Urothelium cell line (cell line): ENCODE measurements around the gene FAM174C.

Source experiments
- DNase-seq: peaks from one replicate; pipeline ENCODE4 v3.0.0; 2011; ENCODE audit warnings: low spot score, mixed read lengths
- FAIRE-seq: peaks from 2 replicates; lab custom pipeline; 2011; peaks lifted over from hg19 to GRCh38; lab: Jason Lieb, UNC

FAM174C gene

GRCh38 chr19:1260749-1261537, 14.4 kb upstream of the FAM174C start:
- DNase-seq (peak; percentile 90), FAIRE-seq (no peak)

GRCh38 chr19:1261538-1261797, 13.9 kb upstream of the FAM174C start:
- no peak for DNase-seq
- FAIRE-seq = no peak

- DNase-seq = no peak
- FAIRE-seq = no peak
Observed at GRCh38 chr19:1261798-1262622, 13.3 kb upstream of the FAM174C start.

DNA sequence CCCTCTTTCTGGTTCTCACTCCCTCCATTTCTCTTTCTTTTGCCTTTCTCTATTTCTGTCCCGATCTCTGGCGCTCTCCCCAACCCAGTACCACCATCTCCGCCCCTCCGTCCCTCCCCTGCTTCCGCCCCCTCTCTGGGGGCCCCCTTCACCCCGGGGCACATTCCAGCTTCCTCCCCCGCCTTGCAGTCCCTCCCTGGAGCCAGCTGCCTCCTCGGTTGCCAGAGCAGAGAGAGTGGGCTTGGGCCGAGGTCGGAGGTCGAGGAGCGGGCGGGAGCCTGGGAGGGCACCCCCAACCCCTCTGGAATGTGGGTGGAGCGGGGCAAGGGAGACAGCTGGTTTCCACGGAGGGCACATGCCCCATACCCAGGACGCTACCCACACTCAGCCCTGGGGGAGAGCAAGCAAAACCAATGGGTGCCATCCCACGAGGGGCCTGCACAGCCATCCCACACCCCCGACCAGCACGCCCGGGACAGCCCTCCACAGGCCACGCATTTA, 12.7 kb upstream of the FAM174C start:
- DNase-seq (no peak), FAIRE-seq (no peak)

DNA sequence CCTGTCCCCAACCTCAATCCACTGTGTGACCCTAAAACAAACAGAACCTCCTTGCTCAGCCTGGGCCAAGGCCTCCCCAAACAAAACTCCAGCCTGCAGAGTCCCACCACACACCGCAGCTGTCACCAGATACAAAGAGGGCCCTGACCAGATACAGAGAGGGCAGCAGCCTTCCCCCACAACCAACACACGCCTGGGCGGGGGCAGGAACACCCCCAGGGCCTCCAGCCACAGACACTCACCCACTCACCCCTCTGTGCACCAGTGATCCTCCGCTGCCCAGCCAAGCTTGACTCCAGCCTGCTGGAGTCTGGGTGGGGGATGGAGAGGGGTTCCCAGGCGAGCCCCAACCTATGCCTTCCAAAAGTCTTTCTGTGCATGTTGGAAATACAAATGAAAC, 12.1 kb upstream of the FAM174C start:
- FAIRE-seq = no peak
- DNase-seq = no peak

- peak; percentile 32 for FAIRE-seq
- peak; percentile 78 for DNase-seq
Observed at GRCh38 chr19:1264801-1265614, 10.3 kb upstream of the FAM174C start.

- DNase-seq (peak; percentile 33), FAIRE-seq (no peak)
Observed at GRCh38 chr19:1265615-1266128, 9.7 kb upstream of the FAM174C start.

- FAIRE-seq (no peak), DNase-seq (peak; percentile 81)
Observed at GRCh38 chr19:1266129-1266915, 9.0 kb upstream of the FAM174C start.

- no peak for FAIRE-seq
- peak; percentile 54 for DNase-seq
Observed at GRCh38 chr19:1266916-1267476, 8.3 kb upstream of the FAM174C start.

DNA sequence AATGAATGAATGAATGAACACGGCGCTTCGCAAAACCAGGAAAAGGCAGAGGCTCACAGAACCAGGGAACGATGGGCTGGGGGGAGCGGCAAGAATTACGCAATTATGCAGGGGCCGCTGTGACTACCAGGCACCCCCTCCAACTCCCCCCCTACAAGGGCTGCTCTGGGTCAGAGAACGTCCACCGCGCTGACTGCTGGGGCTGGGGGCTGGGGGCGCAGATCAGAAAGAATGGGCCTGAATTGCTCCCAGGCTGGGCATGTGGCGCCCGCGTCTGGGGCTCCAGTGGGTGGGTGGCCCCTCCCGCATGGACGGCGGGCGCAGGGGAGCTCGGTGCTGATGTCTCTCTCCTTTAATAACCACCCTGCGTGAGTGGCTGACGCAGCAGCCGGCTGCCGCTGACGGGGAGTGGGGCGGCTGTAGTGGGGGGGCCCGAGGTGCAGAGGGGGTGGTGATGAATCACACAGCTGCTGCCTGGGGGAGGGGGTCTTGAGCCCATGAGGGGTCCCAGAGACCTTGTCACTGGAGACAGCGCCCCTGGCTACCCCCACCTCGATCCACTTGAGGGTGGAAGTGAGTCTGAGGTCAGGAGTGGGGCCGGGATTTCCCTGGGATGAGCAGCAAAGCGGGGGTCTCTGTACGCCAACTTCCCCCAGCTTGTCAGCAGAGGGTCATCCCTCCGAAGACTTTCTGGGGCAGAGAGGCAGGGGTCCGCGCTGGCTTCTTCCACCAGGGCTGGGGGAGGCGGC, 7.7 kb upstream of the FAM174C start:
- FAIRE-seq (no peak), DNase-seq (no peak)

GRCh38 chr19:1268226-1269064, 6.9 kb upstream of the FAM174C start:
- FAIRE-seq (no peak), DNase-seq (no peak)

DNA sequence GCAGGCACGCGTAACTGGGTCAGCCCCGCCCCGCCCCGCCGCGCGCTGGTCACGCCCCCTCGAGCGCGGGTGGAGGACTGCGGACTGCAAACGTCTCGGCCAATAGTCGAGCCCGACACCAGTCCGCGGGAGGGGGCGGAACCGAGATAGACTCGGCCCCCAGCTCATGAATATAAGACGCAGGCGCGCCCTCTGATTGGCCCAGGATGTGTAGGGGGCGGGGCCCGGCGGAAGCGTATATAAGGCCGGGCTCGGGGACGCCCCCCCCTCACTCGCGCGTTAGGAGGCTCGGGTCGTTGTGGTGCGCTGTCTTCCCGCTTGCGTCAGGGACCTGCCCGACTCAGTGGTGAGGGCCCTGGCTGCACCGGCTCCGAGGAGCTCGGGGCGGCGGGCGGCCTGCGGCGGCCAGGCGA, 6.3 kb upstream of the FAM174C start, which contains the start of gene CIRBP:
Gene CIRBP (plus strand): TSS at position 268 of the 413 bp plus-strand sequence. CDS start 1,602 bp downstream, outside the sequence.
- DNase-seq (peak; percentile 93), FAIRE-seq (no peak)

- DNase-seq (peak; percentile 83), FAIRE-seq (no peak)
Observed at GRCh38 chr19:1269478-1270212, 5.7 kb upstream of the FAM174C start.

DNA sequence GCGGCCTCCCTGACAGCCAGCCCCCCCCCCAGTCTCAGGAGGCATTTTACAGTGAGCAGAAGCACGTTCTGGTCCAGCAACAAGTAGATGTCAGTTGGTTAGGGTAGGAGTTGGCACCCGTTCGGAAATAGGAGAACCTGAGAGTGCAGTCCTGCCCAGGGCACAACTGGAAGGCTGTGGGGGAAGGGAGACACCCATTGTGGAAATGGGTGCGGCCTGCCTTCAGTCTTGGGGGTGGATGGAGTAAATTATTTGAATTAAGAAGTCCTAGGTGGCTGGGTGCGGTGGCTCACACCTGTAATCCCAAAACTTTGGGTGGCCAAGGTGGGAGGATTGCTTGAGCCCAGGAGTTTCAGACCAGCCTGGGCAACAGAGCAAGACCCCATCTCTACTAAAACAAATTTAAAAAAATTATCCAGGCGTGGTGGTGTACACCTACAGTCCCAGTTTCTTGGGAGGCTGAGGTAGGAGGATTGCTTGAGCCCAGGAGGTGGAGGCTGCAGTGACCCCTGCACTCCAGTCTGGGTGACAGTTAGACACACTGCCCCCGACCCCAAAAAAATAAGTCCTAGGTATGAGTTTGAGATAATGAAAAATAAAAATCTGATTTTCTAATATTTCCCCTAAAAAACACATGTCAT, 5.0 kb upstream of the FAM174C start:
- FAIRE-seq (no peak), DNase-seq (no peak)

- FAIRE-seq (no peak), DNase-seq (no peak)
Observed at GRCh38 chr19:1270854-1271527, 4.3 kb upstream of the FAM174C start.
